ENCODE measurements around the gene HMG20B.

The HMG20B gene

DNA sequence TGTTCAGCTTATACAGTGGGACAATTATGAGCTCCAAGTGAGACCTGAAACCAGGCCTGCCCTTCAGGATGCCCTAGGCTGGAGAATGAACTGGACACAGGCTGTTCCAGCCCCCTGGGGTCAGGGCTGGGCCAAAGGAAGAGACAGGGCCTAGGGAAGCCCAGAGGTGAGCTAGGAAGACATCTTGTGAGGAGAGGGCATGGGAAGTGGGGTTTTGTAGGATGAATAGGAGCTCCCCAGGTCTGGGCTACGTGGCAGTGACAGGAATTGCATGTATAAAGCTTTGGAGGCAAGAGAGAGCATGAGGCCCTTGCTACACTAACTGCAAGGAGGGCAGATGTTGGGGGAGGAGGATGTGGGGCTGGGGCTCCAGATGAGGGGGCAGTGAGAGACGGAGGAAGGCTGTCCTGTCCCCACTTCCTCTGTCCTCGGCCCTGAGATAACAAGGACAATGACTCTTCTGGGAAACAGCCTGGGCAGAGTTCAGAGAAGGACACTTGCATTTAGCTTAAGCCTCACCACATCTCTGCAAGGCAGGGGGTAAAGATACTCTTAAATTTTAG, 35.4 kb downstream of the HMG20B start:
- DNase-seq, result no peak

DNA sequence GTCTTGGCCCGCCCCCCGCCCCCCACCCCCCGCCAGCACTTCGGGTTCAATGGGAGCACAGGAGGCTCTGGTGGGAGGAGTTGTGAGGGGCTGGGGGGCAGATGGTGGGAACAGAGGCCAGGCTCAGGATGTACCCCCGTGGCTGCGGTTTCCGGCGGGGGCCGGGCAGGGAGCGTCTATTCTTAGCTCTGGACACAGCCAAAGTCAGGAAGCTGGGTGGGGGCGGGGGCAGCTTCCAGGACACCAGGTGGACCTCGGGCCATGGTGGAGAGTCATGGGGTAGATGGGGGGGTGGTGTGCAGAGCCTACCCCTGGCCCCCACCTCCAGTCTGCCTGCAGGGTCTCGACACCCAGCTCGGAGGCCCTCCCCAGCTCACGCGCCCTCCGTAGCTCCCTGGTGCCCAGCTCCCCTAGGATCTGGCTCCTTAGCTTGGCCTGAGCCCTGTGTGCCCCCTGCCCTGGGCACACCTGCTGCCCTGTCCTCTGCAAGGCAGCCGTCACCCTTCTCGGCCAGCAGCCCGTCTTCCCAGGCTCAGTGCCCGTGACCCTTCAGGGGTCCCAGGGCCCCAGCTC, 36.1 kb downstream of the HMG20B start:
- DNase-seq, result no peak

- DNase-seq, result no peak
Measured at GRCh38 chr19:3609779-3610719, 37.3 kb downstream of the HMG20B start.

- no peak for DNase-seq
Measured at GRCh38 chr19:3610745-3611717, 38.3 kb downstream of the HMG20B start.

DNA sequence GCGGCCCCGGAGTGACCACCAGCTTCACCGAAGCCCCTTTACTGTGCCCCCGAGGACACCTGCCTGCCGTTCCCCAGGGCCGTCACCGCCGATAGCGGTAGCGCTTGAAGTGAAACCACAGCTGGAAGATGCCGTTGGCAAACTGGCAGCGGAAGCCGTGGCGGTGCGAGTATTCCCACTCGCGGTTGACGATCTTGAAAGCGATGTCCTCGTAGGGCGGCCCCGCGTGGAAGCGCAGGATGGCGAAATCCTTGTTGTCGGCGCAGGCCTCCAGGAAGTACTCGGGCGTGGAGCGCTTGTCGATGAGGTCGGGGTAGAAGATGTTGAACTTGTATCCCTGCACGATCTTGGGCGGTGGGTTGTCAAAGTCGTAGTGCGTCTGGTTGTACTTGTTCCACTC, 39.1 kb downstream of the HMG20B start:
- no peak for DNase-seq

DNA sequence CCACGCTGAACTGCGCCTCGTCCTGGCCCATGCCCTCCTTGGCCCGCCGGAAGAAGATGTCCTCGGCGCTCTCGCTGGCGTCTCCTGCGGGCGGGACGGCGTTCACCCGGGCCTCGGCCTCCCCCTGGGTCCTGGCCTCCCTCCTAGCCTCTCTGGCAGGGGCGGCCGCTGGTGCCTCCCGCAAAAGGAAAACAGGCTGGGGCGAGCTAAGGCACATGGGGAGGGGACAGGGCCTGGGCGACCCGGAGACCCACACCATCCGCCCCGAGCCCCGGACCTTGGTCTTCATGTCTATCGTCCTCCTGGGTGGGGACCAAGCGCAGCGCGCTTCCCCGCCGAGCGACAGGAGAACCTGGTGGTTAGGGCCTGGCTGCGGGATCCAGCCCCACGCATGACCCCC, 39.6 kb downstream of the HMG20B start:
- DNase-seq, result no peak

- DNase-seq, result no peak
Measured at GRCh38 chr19:3612901-3613741, 40.4 kb downstream of the HMG20B start.

DNA sequence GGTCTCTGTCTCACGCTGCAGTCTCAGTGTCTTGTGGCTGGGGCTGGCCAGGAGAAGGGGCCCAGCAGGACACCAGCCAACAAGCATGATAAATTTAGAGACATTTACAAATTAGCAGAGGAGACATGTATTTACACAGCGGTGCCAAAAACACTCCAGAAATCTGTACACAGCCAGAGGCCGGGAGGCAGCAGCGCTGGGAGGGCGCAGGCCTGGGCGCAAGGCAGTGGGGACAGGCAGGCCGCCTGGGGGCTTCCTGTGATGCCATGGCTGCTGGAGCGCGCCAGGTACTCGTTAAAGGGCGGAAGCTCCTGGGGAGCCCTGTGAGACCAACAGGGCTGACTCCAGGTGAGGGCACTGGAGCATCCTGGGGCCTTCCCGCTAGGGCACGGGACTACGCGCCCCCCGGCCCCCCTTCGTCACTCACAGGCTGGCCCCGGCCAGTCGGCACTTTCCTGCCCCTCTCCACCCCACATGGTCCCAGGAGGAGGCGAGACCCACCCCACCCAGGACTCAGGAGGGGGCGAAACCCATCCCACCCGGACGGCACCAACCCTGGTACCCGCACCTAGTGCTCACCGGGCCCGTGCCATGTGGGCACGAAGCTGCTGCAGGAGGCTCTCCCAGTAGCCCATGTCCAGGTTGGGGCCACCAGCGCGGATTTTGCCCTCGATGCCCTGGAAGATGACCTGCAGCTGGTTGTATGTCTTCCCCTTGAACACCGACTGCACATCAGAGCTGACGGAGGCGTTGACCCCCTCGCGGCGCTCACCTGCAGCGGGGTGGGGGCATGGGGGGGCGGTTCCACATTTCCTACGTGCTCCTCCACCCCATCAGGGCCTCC, 41.3 kb downstream of the HMG20B start:
- DNase-seq, result peak in 2 of 3 experiments; percentile 76 to 91

DNA sequence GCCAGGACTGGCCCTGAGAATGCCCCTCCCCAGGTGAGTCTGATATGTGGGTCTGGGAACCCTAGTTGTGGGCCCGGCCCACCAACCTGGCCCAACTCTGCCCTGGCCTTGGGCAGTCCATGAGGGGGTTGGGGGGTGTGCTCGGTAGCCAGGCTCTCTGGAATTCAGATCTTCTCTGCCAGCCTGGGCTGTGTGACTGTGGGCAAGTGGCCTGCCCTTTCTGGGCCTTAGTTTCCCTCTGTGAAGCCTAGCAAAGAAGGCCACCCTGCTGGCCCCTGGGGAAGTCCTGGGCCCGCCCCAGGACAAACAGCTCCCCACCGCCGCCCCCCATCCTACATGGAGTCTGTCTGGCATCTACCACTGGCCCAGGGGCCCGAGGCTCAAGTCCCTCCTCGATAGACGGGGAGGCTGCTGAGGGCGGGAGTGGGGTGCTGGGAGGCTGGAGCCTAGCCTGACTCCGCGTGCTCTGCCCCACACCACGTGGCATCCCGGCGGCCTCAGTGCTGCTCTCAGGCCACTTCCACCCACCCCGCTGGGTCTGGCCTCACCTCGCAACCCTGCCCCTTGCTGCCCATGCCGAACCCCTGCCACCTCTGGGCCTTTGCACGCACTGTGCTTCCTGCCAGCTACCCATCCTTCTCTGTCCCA, 42.2 kb downstream of the HMG20B start:
- no peak for DNase-seq

GRCh38 chr19:3615524-3616135, 42.9 kb downstream of the HMG20B start:
- DNase-seq, result no peak

DNA sequence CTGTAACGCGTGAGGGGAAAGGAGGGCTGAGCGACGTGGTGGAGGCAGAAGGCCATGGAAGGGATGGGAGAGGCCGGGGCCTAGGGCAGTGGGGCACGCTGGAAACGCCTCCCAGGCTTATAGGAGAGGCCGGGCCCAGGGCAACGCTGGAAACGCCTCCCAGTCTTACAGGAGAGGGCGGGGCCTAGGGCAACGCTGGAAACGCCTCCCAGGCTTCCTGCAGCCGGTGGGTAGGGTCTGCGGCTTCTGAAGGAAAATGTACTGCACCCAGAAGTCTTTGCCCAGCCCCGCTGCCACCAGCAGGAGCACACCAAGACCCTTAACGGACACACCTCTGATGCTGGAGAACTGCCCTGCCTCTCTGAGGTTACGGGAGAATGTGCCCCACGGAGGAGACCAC, 44.7 kb downstream of the HMG20B start:
- no peak for DNase-seq

- DNase-seq, result peak in 1 of 3 experiments; percentile 13
Measured at GRCh38 chr19:3618144-3618810, 45.5 kb downstream of the HMG20B start.

DNA sequence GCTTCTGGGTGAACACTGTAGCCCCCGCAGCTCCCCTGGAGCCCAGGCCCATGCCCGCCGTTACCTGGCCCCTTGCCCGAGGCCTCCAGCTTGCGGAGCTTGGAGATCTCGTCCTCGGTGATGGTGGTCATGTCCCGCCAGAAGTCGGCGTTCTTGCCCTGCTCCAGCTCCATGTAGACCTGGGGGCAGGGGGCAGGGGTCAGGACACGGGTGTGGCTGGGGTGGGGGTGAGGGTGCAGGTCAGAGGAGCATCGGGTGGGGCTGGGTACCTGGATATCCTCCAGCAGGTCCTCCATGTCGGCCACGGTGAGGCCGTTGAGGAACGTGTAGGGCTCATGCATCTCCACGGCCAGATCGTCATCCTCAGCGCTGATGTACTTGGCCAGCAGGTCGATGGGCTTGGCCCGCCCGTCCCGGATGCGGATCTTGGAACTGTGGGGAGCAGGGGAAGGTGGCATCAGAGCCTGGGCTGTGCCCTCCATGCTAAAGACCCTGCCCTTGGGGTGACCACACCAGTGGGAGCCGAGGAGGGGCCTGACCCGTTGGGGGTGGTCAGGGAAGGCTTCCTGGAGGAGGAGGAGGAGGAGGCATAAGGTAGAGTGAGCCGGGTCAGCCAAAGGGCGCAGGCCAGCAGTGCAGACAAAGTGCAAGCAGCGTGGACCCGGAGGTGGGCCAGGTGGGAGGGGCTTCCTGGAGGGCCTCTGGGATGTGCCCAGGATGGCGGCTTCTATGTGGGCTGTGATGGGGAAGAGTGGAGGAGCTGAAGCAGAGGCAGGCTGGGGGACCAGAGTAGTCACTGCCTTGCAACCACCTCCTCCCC, 46.3 kb downstream of the HMG20B start:
- DNase-seq, result no peak

DNA sequence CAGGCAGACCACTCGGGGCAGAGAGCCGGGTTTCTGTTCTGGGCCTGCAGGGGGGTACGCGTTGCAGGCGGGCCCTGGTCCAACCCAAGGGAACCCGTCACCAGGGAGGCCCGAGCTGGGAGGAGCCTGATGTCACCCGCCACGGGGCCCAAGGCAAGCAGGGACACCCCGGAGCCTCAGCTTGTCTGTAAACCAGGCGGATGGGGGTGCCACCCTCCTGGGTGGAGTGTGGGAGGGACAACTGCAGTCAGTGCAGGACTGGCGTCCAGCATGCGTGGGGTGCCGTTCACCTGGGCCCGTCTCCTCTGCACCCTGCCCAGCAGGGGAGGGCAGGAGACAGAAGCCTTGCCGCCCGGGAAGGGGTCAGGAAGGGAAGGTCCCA, 46.9 kb downstream of the HMG20B start:
- DNase-seq, result no peak

DNA sequence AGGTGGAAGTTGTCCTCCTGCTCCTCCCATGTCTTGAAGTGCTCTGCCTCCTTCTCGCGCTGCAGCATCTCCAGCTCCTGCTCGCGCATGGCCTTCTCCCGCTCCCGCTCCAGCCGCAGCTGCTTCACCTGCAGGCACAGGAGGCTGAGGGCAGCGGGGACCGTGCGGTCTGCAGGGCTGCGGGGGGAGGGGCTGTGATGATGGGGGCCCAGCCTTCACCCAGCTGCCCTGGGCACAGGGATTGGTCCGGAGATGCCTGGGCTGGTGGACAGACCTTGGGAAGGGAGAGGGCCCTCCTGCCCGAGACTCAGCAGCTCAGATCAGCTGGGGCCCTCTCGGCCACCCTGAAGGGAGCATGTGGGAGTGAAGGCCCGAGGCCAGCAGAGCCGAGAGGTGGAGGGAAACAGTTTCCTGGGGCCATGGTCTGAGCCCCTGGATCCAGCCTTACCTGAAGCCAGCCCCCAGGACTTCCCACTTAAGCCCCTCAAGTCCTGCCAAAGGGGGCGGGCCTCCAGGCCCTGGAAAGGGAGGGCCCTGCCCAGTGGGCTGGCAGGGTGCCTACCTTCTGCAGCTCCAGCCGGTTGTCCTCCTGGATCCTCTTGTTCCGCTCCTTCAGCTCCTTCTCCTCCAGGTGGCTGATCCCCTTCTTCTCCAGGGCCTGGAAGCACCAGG, 47.5 kb downstream of the HMG20B start:
- DNase-seq, result no peak

- no peak for DNase-seq
Measured at GRCh38 chr19:3620817-3621547, 48.2 kb downstream of the HMG20B start.

DNA sequence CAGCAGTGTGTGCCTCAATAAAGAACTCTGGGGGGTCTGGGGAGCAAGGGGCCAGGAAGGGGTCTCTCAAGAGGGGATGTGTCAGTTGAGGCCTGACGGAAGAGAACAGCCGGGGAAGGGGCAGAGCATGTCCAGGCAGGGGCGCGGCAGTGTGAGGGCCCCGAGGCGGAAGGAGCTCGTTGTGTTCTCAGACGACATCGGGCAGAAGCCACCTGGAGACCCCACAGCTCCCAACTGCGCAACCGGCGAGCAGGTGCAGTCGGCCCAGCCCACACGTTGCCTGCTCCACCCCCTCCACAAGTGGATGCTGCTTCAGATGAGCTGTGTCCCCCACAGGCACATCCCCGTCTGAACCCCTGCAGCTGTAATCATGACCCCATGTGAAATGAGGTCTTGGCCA, 48.9 kb downstream of the HMG20B start:
- DNase-seq, result no peak
